CD4-positive, alpha-beta T cell treated with Interleukin-17A for 4 hours (primary cell): ENCODE measurements around the gene EIF2AK3.

ENCODE experiments used
- DNase-seq: peaks from one replicate; pipeline ENCODE4 v3.0.0-alpha.2; 2020; ENCODE audit warnings: mixed read lengths

EIF2AK3 gene

DNA sequence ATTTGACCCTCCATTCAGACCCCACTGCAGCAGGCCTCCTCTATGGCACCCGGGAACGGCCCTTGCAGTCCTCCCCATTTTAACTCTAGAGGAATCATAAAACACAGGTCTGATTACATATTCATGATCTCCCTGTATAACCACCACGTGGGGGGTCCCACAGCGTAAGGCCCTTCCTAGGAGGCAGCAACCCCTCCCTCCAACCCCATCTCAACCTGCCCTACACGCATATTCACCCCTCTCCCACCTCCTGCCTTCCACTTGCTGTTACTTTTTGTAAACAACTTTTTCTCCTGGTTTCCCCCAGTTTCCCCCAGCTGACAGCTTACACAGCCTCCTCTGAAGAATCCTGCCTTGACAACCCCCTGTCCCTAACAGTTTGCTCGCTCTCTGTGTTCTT is 89.6 kb downstream of the EIF2AK3 start:
- DNase-seq = no peak

DNA sequence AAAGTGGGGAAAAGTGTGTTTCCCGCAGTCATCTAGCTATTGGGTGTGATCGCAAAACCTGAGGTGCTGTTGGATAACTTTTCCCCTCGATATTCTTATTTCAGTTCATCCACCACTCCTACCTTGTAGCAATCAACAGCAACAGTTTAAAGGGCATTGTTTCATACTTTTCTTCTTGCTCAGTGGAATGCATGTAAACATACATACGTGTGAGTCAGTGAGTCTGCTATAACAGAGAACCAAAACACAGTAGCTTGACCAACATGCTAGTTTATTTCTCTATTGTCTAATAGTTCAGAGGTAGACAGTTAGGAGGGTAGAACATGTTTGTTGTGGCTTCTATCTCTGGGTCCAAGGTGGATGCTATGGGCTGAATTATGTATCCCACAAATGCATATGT is 97.2 kb downstream of the EIF2AK3 start:
- DNase-seq = no peak

GRCh38 chr2:88521445-88522073 is 105.7 kb downstream of the EIF2AK3 start:
- no peak for DNase-seq

DNA sequence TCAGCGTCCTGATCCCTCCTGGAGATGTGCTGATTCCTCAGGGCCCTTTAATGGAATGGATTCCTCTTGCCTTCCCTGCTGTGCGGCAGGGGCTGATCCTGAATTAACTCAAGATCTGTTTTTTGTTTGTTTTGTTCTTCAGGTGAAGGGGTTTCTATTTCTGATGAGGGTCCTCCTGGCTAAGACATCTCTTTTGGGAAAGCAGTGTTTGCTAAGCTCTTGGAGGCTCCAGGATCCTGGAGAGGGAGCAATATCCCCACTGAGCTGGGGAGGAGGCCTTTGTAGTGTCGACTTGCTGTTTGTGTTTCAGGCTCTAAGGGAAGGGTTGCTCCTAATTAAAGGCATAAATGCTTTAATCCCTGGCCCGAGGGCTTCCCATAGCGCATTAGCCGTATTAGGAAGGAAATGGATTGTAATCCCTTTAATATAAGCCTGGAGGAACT is 109.5 kb downstream of the EIF2AK3 start:
- DNase-seq = no peak
